Stimulated activated CD4-positive, alpha-beta T cell treated with anti-CD3 and anti-CD28 coated beads, Interleukin-15, amount 100 ng/mL, for 1 hour (primary cell): ENCODE results near the gene ITGB7.
A peak's percentile ranks its signal among the peaks of the same experiment; 100 is the strongest.
"Not testable (repeated sequence)": the region's sequence is repeated elsewhere in the genome, so short reads cannot be mapped to it uniquely, and the experiment has no call there.

Source experiments
- DNase-seq, 2 donors: peaks; one replicate each; pipeline ENCODE4 v3.0.0-alpha.2; 2020; ENCODE audit warnings: low read depth in 1 of 2, low spot score in 1 of 2

The ITGB7 gene

GRCh38 chr12:53217051-53217930, 10.2 kb upstream of the ITGB7 start:
- no peak for DNase-seq

DNA sequence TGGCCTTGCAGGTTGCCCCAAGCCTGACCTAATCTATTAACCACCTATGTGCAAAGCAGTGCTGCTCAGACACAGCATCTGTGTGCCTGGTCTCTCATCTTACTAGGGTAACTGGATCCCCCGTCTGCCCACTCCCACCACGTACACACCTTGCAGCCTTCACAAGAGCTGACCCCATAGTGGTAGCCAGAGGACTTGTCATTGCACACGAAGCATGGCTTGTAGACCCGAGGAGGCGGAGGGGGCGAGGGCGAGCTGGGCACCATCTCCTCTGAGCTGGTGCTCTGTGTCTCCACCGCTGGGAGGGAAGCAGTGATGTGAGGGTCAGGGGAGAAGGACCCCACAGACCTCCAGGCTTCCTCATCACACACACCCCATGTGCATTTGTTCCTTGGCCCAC, 8.4 kb upstream of the ITGB7 start:
- DNase-seq: no peak

DNA sequence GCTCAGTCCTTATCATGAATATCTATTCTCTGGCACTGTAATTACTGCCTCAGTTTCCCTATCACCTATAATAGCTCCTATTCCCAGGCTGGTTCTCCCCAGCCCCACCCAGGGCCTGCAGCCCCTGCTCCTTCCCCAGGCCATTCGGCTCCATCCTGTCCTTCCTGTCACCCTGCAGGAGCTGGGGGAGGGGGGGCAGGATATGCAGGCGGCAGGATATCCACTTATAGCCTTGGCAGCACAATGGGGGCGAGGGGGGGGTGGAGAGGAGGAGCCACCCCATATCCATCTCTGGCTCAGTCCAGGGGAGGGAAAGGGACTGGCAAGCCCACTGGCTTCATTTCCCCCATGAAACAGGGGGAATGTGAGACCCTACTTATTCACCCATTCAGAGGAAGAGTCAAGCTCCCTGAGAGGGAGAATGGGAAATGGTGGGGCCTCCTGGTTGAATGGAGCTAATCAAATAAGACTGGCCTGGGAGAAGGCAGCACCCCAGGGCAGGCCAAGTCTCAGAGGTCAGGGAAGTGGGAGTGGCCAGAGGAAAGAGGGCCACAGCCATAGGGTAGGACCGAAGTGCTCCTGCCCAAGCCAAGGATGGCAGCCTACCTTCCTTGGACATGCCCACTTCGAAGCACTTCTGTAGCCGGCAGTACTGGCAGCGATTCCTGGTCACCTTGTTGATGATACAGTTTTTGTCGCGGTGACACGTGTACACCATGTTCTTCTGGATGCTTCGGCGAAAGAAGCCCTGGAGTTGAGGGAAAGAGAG, 7.8 kb upstream of the ITGB7 start:
- DNase-seq: no peak

- no peak for DNase-seq
Observed at GRCh38 chr12:53214221-53214620, 7.2 kb upstream of the ITGB7 start.

DNA sequence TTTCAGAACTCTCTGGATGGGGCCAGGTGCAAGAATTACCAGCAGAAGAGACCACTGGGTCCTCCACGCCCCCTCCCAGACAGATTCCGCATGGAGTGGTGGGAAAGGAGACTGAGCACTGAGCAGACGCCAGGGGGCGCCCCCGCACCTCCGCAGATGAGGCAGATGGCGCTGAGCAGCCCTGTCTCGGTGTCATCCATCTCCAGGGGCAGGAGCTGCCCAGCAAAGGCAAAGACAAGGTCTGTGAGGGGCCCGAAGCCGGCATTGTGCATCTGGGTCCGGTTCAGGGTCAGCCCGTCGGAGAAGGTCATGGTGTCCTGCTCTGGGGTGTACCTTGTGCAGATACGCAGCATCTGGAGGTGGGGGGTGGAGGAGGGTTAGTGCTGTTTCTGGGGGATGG, 6.3 kb upstream of the ITGB7 start:
- peak; percentile 73 to 81 for DNase-seq

GRCh38 chr12:53212931-53213330, 5.9 kb upstream of the ITGB7 start:
- no peak for DNase-seq

- DNase-seq: no peak
Observed at GRCh38 chr12:53211476-53212381, 4.7 kb upstream of the ITGB7 start.

GRCh38 chr12:53210843-53211242, 3.8 kb upstream of the ITGB7 start:
- DNase-seq: no peak

DNA sequence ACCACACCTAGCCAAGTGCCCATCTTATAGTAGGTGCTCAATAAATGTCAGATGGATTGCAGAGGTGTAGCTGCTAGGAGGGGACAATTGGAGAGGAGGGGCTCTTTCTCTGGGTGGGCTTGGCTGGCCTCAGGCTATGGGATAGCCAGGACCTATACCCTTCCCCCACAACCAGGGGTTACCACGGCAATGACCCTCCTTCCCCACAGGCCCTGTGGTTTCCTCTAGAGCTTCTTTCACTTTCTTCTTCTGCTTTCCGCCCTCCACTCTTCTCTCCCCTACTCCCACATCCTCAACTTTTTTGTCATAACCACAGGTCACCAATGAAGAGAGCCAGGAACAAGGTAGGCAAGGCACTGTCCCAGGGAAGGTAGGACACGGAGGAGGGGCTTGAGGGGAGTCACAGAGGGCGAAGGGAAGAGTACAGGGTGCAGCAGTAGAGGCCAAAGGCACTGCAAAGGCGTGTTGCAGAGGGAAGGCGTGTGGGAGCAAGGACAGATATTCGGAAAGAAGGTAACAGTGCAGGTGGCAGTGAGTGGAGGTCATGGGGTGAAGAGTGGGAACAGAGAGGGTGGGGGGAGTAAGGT, 1.9 kb upstream of the ITGB7 start:
- DNase-seq: no peak

- DNase-seq: no peak
Observed at GRCh38 chr12:53208435-53208834, 1.4 kb upstream of the ITGB7 start.

GRCh38 chr12:53205747-53206419, 1.2 kb downstream of the ITGB7 start:
- DNase-seq: no peak

DNA sequence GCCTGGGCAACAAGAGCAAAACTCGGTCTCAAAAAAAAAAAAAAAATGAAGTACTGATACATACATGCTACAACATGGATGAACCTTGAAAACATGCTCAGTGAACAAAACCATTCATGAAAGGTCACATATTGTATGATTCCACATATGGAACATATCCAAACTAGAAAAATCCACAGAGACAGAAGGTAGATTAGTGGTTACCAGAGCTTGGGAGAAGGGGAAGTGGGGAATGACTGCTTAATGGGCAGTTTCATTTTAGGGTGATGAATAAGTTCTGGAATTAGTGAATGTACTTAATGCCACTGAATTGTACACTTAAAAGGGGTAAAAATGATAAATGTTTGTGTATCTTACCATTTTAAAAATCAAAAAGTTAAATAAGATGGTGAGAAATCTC, 2.7 kb downstream of the ITGB7 start:
- DNase-seq: no peak

GRCh38 chr12:53202316-53202715, 4.7 kb downstream of the ITGB7 start:
- DNase-seq: not testable (repeated sequence)

- DNase-seq: no peak
Observed at GRCh38 chr12:53201639-53202038, 5.4 kb downstream of the ITGB7 start.

- no peak for DNase-seq
Observed at GRCh38 chr12:53201177-53201541, 5.9 kb downstream of the ITGB7 start.

DNA sequence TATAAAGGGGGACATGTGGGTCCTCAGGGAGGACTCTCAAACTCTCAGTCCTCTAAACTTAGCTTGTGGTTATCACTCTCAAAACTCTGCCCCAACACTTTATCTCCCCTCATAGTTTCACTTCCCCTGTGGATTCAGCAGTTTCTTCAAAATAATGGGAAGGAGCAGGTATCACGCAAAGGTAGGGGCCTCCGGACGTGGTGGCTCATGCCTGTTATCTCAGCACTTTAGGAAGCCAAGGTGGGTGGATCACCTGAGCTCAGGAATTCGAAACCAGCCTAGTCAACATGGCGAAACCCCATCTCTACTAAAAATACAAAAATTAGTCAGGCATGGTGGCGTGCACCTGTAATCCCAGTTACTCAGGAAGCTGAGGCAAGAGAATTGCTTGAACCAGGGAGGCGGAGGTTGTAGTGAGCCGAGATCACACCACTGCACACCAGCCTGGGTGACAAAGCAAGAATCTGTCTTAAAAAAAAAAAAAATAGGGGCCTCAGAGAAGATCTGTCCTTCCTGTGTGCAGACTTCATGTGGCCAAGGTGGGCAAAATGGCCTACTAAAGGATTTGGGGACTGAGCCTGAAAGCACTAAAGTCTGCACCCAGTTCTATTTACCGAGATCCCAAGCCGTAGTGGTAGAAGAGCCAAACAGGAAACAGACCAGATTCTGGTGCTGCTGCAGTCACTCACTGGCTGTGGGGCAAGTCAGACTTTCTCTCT, 6.4 kb downstream of the ITGB7 start:
- DNase-seq: no peak

- DNase-seq: no peak
Observed at GRCh38 chr12:53200107-53200457, 7.0 kb downstream of the ITGB7 start.

DNA sequence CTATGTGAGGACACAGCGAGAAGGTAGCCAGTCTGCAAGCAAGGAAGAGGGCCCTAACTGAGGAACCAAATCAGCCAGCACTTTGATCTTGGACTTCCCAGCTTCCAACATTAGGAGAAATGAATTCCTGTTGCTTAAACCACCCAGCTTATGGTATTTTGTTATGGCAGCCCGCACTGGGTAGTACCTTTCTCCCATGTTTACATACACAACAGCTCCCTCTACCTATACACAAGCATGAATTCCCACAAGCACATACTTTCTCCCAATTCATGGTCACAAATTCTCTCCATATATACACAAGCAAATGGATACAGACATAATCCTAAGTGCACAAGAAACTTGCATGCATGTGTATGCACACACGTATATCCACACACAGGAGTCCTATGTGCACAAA, 7.4 kb downstream of the ITGB7 start:
- DNase-seq: no peak

DNA sequence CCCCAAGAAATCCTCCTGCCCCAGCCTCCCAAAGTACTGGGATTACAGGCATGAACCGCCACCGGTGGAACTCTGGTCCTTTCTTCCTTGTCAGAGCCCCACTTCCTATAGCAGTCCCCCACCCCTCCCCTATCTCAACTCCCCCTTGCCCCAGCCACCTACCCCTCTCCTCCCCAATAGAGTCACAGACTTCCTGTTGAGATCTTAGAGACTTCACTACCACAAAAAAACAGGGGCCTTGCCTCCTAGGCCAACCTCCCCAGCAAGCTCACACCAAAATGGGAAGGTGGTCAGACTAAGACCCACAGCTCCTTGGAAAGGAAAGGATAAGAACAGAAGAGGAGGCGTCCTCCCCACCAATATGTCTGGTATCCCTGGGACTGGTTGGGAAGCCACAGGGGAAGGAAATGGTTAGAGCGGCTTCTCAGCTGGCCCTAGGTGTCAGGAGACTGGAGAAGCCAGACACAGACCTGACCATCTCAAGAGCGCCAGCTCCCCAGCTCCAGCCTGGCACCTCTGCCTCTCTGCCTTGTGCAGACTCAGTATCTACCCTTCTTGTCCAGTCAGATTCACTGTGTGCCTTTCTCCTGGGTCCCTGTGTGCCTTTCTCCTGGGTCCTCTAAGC, 8.5 kb downstream of the ITGB7 start:
- DNase-seq: no peak
